HG03558 (cell line): Measurements from ENCODE around the gene FAM117A.
A peak's percentile ranks its signal among the peaks of the same experiment; 100 is the strongest.
"Not testable (repeated sequence)": the region's sequence is repeated elsewhere in the genome, so short reads cannot be mapped to it uniquely, and the experiment has no call there.

Experiments
- ATAC-seq: cut with Tn5 transposase; IDR thresholded peaks from one replicate; pipeline ENCODE4 v1.9.1; 2021; ENCODE audit warnings: moderate number of reproducible peaks; ENCODE audit not compliant: unreplicated experiment; ENCODE audit errors: extremely low read depth

Gene FAM117A

GRCh38 chr17:49766918-49767530, 3.1 kb upstream of the FAM117A start:
- no peak for ATAC-seq

DNA sequence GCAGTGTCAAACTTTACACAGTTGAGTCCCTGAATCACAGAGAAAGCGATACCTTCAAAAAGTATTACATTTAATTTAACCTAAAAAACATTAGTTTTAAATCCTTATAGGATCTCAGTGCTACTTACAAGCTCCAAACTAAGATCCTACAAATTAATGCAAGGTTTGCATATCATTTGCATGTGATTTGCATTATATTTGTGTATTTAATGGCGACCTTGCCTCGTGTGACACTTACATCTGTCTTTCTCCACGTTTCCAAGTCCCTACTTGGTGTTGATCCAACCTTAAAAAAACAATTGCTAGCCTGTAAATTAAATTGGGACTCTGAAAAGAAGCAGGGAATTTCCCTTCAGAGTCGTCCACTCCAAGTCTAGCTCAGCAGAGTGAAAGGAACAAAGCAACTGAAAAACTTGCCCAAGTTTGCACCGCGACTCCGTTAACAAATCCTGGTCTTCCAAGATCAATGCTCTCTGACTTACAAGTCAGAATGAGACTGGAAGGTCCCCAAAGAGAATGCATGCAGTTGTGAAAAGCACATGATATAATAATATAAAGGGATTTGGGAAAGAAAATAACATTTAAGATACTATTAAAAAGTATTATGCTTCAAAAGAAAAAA, 739 bp upstream of the FAM117A start:
- ATAC-seq, result no peak

DNA sequence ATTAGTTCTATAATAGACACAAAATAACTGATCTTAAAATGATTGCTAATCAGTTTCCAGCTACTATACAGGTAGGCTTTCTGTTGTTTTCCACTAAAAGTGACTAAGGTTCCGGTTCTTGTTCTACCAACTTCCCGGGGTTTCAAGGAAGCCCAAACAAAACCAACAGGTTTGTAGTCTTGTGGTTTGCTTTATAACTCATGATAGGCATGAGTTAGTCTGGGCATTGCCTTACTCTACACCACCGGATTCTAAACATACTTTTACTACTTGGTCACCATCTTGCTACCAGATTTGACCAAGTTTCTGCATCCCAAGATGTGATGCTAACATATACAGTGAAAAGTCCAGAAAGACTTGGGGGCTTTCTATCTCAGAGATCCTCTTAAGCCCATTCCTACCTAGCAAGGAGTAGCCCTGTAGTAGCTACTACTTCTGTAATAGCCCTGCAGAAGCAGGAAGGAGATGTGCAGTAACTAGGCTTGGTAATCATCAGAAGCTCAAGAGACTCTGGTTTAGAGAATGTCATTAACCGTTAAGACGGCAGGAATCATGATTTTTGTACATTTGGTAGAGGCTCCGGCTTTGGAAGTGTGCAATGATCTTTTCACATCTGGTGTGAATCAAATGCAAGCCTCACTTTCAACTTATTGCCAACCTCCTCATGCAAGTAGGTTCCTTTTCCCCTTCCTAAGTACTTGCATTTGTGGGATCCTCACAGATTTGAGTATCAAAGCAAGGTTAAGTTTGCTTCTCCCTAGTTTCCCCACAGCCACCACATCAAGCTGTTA, 1.6 kb downstream of the FAM117A start:
- ATAC-seq, result no peak

DNA sequence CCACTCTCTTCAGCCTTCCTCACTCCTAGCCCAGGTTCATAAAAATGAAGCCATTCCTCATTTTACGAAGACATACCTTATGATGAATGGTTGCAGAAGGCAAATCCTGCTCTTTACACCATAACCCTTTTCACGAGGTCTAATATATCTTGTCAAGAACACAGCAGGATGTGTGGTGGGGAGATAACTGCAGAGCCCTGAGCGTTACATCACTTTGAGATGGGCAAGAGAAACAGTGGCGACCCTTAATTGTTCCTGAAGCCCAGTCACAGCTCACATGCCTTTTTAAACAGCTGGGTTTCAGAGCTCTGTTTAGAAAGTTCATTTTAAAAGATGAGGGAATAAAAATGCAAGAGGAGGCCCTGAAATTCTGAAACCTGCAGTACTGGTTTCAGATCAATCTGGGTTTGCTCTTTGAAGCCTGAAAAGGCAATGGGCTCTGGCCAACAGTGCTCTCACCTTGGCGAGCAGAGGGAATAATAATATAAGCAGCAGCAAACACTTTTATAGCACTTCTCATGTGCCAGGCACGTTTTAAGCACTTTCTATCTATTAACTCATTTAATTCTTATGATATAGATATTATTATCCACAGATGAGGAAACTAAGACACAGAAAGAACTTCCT, 2.9 kb downstream of the FAM117A start:
- ATAC-seq, result no peak

DNA sequence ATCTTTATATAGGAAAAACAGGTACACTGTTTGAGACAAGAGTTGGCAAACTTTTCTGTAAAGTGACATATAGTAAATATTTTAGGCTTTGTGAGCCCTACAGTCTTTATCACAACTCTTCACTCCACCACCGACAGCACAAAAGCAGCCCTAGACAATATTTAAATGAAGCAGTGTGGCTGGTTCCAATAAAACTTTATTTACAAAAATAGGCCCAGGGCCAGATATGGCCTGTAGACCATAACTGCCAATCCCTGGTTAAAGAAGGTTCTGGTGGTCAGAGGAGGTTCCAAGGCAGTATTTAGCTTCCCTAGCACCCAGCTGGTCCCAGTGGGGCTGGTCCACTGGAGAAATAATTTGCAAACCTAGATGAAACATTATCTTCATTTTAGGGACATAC, 3.6 kb downstream of the FAM117A start:
- ATAC-seq, result no peak

GRCh38 chr17:49759203-49759602, 4.7 kb downstream of the FAM117A start:
- no peak for ATAC-seq

- not testable (repeated sequence) for ATAC-seq
Measured at GRCh38 chr17:49758464-49759010, 5.4 kb downstream of the FAM117A start.

DNA sequence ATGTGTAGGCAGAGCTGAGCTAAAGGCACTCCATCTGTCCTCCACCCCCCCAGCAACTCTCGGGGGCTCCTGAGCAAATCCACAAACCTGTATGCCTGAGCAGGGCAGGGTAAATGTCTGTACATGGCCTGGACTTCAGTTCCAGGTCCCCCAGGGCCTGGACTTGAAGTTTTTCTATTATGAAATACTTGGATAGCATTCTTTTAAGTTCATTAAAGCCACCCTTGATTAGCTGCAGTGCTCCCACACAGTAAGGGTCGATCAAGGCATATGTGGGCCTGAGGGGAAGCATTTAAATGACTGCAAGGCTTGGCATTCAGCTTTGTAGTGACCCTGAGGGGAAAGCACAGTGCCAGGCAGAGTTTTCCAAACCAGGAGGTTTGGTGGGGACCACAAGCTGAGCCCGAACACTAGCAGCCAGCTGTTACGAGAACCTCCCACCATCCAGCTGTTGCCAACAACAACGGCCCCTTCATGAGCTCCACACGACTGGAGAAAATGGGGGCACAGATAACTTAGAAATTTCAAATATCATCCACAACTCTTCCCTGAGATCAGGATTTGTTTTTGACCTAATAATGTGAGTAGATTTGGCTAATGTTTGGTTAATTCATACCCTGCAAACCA, 6.7 kb downstream of the FAM117A start:
- no peak for ATAC-seq

- ATAC-seq, result no peak
Measured at GRCh38 chr17:49756323-49757150, 7.4 kb downstream of the FAM117A start.

DNA sequence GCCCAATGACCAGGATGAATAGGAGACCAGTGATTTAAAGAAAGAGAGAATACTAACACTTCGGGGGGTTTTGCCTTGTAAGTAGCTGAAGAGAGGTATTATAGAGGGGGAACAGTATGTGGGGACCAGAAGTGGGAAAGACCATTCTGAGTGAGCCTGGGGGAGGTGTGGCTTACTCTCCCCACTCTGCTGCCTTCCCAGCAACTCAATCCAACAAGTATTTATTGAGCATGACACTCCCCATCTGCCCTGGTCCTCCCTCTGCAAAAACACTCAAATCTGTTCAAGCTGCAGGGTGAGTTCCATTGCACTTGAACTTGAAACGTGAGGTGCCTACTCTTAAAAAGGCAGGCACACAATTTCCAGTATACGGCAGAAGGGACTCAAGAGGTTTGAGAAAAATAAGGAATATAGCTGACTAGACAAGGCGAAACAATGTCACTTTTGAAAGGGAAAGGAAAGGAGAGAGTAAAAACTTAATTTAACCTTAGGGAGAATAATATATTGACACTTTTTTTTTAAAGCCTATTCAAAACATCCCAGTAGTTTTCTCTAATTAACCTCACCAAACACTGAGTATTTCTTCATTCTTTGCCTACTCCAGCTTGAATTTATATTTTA, 8.2 kb downstream of the FAM117A start:
- ATAC-seq, result no peak

DNA sequence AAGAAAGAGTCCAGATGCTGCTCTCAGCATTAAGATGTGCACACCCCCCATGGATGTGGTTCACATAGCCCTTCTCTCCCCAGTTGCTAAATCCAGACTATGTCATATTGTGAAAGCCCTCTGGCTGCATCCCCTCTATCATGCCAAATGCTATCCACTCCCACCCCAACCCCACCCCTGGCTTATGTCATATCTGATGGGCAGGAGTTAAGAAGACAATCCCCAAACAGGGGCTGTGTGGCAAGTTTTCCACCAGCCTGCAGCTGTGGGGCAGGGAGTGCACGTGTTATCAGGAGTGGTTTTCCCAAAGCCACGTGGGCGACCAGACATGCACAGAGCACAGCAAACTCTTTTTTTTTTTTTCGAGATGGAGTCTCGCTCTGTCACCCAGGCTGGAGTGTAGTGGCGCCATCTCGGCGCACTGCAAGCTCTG, 10.0 kb downstream of the FAM117A start:
- no peak for ATAC-seq

- ATAC-seq, result no peak
Measured at GRCh38 chr17:49752508-49752907, 11.4 kb downstream of the FAM117A start.

GRCh38 chr17:49749730-49750129, 14.2 kb downstream of the FAM117A start:
- ATAC-seq, result no peak

DNA sequence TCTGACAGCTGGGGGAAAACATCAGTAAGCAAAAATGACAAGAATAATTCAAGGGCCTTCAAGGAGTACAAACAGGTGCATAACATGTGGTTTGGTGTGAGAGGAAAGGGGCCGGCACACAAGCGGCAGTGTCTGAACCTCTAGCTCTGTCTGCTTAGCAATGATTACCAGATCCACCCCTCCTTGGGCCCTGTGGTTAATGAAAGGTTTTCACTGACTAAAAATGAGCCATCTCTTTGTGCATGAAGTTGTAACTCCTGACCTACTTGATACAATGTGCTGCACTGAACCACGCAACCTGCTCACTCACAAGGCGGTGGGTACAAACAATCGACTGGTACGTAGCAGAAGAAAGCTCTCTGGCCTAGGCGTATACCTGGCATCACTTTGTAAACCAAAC, 15.1 kb downstream of the FAM117A start:
- peak; percentile 55 for ATAC-seq

DNA sequence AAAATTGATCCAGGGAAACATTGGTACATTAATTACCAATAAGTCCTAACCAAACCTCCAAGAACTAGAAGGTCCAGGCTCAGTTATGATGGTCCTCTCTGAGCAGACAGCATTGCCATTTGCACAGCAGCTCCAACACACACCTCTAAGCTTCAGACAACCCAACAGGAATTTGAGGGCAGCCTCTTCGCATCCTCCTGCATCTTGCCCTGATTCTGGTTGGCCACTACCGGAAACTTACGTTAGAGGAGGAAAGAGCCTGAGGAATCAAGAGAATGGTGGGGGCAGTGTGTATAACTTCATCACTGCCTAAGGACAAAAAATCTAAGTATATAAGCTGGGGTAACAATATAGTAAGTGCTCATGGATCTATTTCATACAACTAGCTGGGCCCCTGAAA, 15.7 kb downstream of the FAM117A start:
- no peak for ATAC-seq

GRCh38 chr17:49747632-49748031, 16.3 kb downstream of the FAM117A start:
- no peak for ATAC-seq

DNA sequence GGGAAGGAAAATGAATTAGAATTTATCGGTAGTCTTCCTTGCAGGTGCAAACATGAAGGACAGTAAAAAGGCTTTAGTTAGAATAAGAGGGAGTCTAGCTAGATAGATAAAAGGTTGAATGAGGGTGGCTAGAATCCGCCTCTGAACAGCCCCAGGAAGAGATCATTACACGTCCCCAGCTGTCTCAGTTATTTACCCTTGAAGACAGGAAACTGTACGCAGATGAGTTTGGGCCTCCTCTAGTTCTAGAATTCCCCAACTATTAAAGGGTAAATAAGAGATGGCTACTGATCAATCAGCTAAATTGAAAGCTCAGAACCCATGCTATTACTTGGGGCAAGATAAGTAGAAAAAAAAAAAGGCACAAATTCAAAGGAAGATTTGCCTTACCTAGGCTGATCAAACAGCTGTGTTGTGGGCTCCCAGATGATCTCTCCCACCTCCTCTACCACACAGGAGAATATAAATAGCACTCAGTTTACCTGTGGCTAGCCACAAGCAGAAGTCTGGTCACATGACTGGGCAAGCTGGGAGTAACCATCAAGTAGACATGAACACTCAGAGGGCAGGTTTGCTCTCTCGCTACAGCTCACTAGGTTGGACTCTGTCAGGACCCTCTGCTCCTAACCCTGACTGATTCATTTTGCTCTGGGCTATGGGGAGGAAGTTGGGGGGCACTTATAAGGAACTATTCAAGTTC, 17.0 kb downstream of the FAM117A start:
- ATAC-seq, result peak; percentile 46
